Measurements from ENCODE around the gene CHTOP.

- TF ChIP-seq CTCF (IDR thresholded peaks at IDR 0.05; ENCODE audit: low read depth, low read length) (no peak), EZH2phosphoT487 (IDR thresholded peaks at IDR 0.05; ENCODE audit: low read depth) (no peak)
Observed at GRCh38 chr1:153635872-153636271, 2.0 kb downstream of the CHTOP start.
